ENCODE data around the gene NALCN. TPM values are rescaled to one million over a fixed set of nuclear protein-coding genes. Genes with fewer than 3 reads are reported as not detected.

Gene NALCN
- total RNA-seq, 1 donor = 11.2 TPM

GRCh38 chr13:101398191-101398590 lies 18.1 kb downstream of the NALCN start:
- peak overlapping the region; percentile 64 for H3K27ac ChIP-seq (ENCODE audit: low read depth, low read length)

GRCh38 chr13:101397742-101398141 lies 18.6 kb downstream of the NALCN start:
- Histone ChIP-seq H3K4me3 (ENCODE audit: insufficient read depth, low read length) (no peak overlapping the region), H3K36me3 (ENCODE audit: insufficient read depth, low read length) (no peaks in the 10 kb centered on the region), H3K27me3 (ENCODE audit: insufficient read depth, low read length) (no peaks in the 10 kb centered on the region), H3K9me3 (ENCODE audit: low read depth, low read length) (no peaks in the 10 kb centered on the region), H3K4me1 (ENCODE audit: insufficient read depth, low read length) (peaks cover 33% of the 10 kb centered on the region), H4K20me1 (ENCODE audit: insufficient read depth, low read length) (no peaks in the 10 kb centered on the region), H3K79me2 (ENCODE audit: insufficient read depth, low read length) (peaks cover 5% of the 10 kb centered on the region), H2AFZ (ENCODE audit: low read length) (no peak overlapping the region), H3K4me2 (ENCODE audit: insufficient read depth, low read length) (peak overlapping the region; percentile 46), H3K27ac (ENCODE audit: low read depth, low read length) (peak overlapping the region; percentile 64)
- DNase-seq (ENCODE audit: insufficient read length, low spot score, missing footprints) = peak; percentile 84
- TF ChIP-seq CTCF (IDR thresholded peaks at IDR 0.05; ENCODE audit: extremely low read depth, low read depth, low read length) = no peak

More at GRCh38 chr13:101398191-101398590, 18.1 kb downstream of the NALCN start:
- no peak overlapping the region for H3K4me3 ChIP-seq (ENCODE audit: insufficient read depth, low read length)
- H3K36me3 ChIP-seq (ENCODE audit: insufficient read depth, low read length) = no peaks in the 10 kb centered on the region
- H3K4me2 ChIP-seq (ENCODE audit: insufficient read depth, low read length) = peak overlapping the region; percentile 46
- no peaks in the 10 kb centered on the region for H3K27me3 ChIP-seq (ENCODE audit: insufficient read depth, low read length)
- H3K9me3 ChIP-seq (ENCODE audit: low read depth, low read length) = no peaks in the 10 kb centered on the region
- peak; percentile 62 for DNase-seq (ENCODE audit: insufficient read length, low spot score, missing footprints)
- H3K4me1 ChIP-seq (ENCODE audit: insufficient read depth, low read length) = peaks cover 33% of the 10 kb centered on the region
- H4K20me1 ChIP-seq (ENCODE audit: insufficient read depth, low read length) = no peaks in the 10 kb centered on the region
- no peak for TF ChIP-seq CTCF (IDR thresholded peaks at IDR 0.05; ENCODE audit: extremely low read depth, low read depth, low read length)
- H3K79me2 ChIP-seq (ENCODE audit: insufficient read depth, low read length) = peaks cover 5% of the 10 kb centered on the region
- no peak overlapping the region for H2AFZ ChIP-seq (ENCODE audit: low read length)

- TF ChIP-seq CTCF (IDR thresholded peaks at IDR 0.05; ENCODE audit: extremely low read depth, low read depth, low read length) = no peak
- Histone ChIP-seq H3K4me3 (ENCODE audit: insufficient read depth, low read length) (no peak overlapping the region), H4K20me1 (ENCODE audit: insufficient read depth, low read length) (no peaks in the 10 kb centered on the region), H2AFZ (ENCODE audit: low read length) (no peak overlapping the region), H3K4me2 (ENCODE audit: insufficient read depth, low read length) (no peak overlapping the region), H3K4me1 (ENCODE audit: insufficient read depth, low read length) (peaks cover 24% of the 10 kb centered on the region), H3K9me3 (ENCODE audit: low read depth, low read length) (no peaks in the 10 kb centered on the region), H3K27ac (ENCODE audit: low read depth, low read length) (no peak overlapping the region), H3K79me2 (ENCODE audit: insufficient read depth, low read length) (peaks cover under 1% of the 10 kb centered on the region), H3K36me3 (ENCODE audit: insufficient read depth, low read length) (no peaks in the 10 kb centered on the region), H3K27me3 (ENCODE audit: insufficient read depth, low read length) (no peaks in the 10 kb centered on the region)
- no peak for DNase-seq (ENCODE audit: insufficient read length, low spot score, missing footprints)
Measured at GRCh38 chr13:101394605-101395004, 21.7 kb downstream of the NALCN start.

GRCh38 chr13:101393140-101393539 lies 23.2 kb downstream of the NALCN start:
- TF ChIP-seq CTCF (IDR thresholded peaks at IDR 0.05; ENCODE audit: extremely low read depth, low read depth, low read length) = no peak
- H3K79me2 ChIP-seq (ENCODE audit: insufficient read depth, low read length) = peaks cover 6% of the 10 kb centered on the region
- H3K27ac ChIP-seq (ENCODE audit: low read depth, low read length) = no peak overlapping the region
- H4K20me1 ChIP-seq (ENCODE audit: insufficient read depth, low read length) = no peaks in the 10 kb centered on the region
- no peaks in the 10 kb centered on the region for H3K36me3 ChIP-seq (ENCODE audit: insufficient read depth, low read length)
- H3K4me2 ChIP-seq (ENCODE audit: insufficient read depth, low read length) = no peak overlapping the region
- peaks cover 11% of the 10 kb centered on the region for H3K4me1 ChIP-seq (ENCODE audit: insufficient read depth, low read length)
- no peak for DNase-seq (ENCODE audit: insufficient read length, low spot score, missing footprints)
- H3K4me3 ChIP-seq (ENCODE audit: insufficient read depth, low read length) = no peak overlapping the region
- H3K27me3 ChIP-seq (ENCODE audit: insufficient read depth, low read length) = no peaks in the 10 kb centered on the region
- no peak overlapping the region for H2AFZ ChIP-seq (ENCODE audit: low read length)
- H3K9me3 ChIP-seq (ENCODE audit: low read depth, low read length) = no peaks in the 10 kb centered on the region

All from osteoblast (primary cell).